SU-DHL-6 (cell line): Measurements from ENCODE around the gene SH2D4B.

Experiments used
- H2AFZ ChIP-seq: fragments of 200-600 bp; sonication (generic); 2 replicates; pipeline ENCODE4 v1.6.1; 2014; ENCODE audit warnings: low read depth, mild to moderate bottlenecking, moderate library complexity, mixed read lengths, antibody characterized with exemption, low read length; ENCODE audit not compliant: severe bottlenecking
- H3F3A ChIP-seq: fragments of 200-600 bp; shearing (Covaris generic); 2 replicates; pipeline ENCODE4 v1.6.0; 2016; ENCODE audit warnings: antibody characterized with exemption, mild to moderate bottlenecking; ENCODE audit not compliant: insufficient read depth
- H3K27ac ChIP-seq: fragments of 200-600 bp; sonication (generic); 2 replicates; pipeline ENCODE4 v1.5.1; 2016; ENCODE audit warnings: low read depth, mild to moderate bottlenecking, low read length, moderate library complexity, mixed read lengths
- H3K27me3 ChIP-seq: fragments of 200-600 bp; sonication (generic), shearing (Covaris generic); 2 replicates; pipeline ENCODE4 v1.6.0; 2014; ENCODE audit warnings: mild to moderate bottlenecking, low read length
- H3K36me3 ChIP-seq: fragments of 200-600 bp; sonication (generic); 2 replicates; pipeline ENCODE4 v1.6.1; 2014; ENCODE audit warnings: mild to moderate bottlenecking, low read length, mixed read lengths
- H3K4me2 ChIP-seq: fragments of 300-600, 200-600 bp; shearing (Covaris generic), sonication (generic); 2 replicates; pipeline ENCODE4 v1.6.0; 2014; ENCODE audit warnings: low read length, low read depth, mild to moderate bottlenecking; ENCODE audit not compliant: poor library complexity, severe bottlenecking
- H3K4me3 ChIP-seq: fragments of 200-600 bp; sonication (generic); 2 replicates; pipeline ENCODE4 v1.5.1; 2014; ENCODE audit warnings: antibody characterized with exemption, low read length, mild to moderate bottlenecking, mixed read lengths; ENCODE audit not compliant: insufficient read depth, poor library complexity, severe bottlenecking
- H3K79me2 ChIP-seq: fragments of 200-600 bp; sonication (generic); 2 replicates; pipeline ENCODE4 v1.6.1; 2014; ENCODE audit warnings: mild to moderate bottlenecking, low read length, moderate library complexity; ENCODE audit not compliant: insufficient read depth
- H3K9ac ChIP-seq: fragments of 200-600 bp; sonication (generic); 2 replicates; pipeline ENCODE4 v1.7.0; 2014; ENCODE audit warnings: mild to moderate bottlenecking, low read length
- H3K9me2 ChIP-seq: fragments of 200-600 bp; sonication (generic); replicated peaks from 2 replicates; pipeline ENCODE4 v1.6.1; 2014; ENCODE audit warnings: low read length; ENCODE audit not compliant: insufficient read depth
- H3K9me3 ChIP-seq: fragments of 200-600 bp; sonication (generic); 2 replicates; pipeline ENCODE4 v1.6.1; 2014; ENCODE audit warnings: low read length, mixed read lengths; ENCODE audit not compliant: insufficient read depth
- H4K20me1 ChIP-seq: fragments of 200-600 bp; sonication (generic); 2 replicates; pipeline ENCODE4 v1.6.1; 2014; ENCODE audit warnings: low read depth, mild to moderate bottlenecking, antibody characterized with exemption, low read length, moderate library complexity, mixed read lengths
- CTCF ChIP-seq: fragments of 200-600 bp; sonication (generic); IDR thresholded peaks from one replicate; pipeline ENCODE4 v1.5.1; 2017; ENCODE audit warnings: antibody characterized with exemption, mild to moderate bottlenecking, low read length, moderate library complexity; ENCODE audit not compliant: insufficient read depth, poor library complexity, severe bottlenecking
- EZH2phosphoT487 ChIP-seq: fragments of 200-600 bp; sonication (generic), shearing (Covaris generic); conservative IDR thresholded peaks from 2 replicates; pipeline ENCODE4 v1.6.1; 2018; ENCODE audit warnings: mild to moderate bottlenecking, antibody characterized with exemption, low read length, moderate library complexity, mixed read lengths

Gene SH2D4B

GRCh38 chr10:80633383-80633860 is 95.7 kb downstream of the SH2D4B start:
- Histone ChIP-seq H3F3A (no peaks in the 10 kb centered on the region), H3K4me2 (no peak overlapping the region), H3K79me2 (no peaks in the 10 kb centered on the region), H4K20me1 (no peaks in the 10 kb centered on the region), H2AFZ (no peak overlapping the region), H3K27ac (no peak overlapping the region), H3K9me3 (no peaks in the 10 kb centered on the region), H3K27me3 (no peaks in the 10 kb centered on the region), H3K9me2 (no peaks in the 10 kb centered on the region), H3K9ac (no peak overlapping the region), H3K4me3 (no peak overlapping the region), H3K36me3 (no peaks in the 10 kb centered on the region)
- TF ChIP-seq CTCF (no peak), EZH2phosphoT487 (no peak)

- TF ChIP-seq EZH2phosphoT487, result no peak
- TF ChIP-seq CTCF, result no peak
- Histone ChIP-seq H3K9me2 (no peaks in the 10 kb centered on the region), H3K27ac (no peak overlapping the region), H3K9ac (no peak overlapping the region), H3K27me3 (no peaks in the 10 kb centered on the region), H3K4me2 (no peak overlapping the region), H3K4me3 (no peak overlapping the region), H3K79me2 (no peaks in the 10 kb centered on the region), H3F3A (no peaks in the 10 kb centered on the region), H4K20me1 (no peaks in the 10 kb centered on the region), H2AFZ (no peak overlapping the region), H3K9me3 (no peaks in the 10 kb centered on the region), H3K36me3 (no peaks in the 10 kb centered on the region)
These were observed 96.2 kb downstream of the SH2D4B start for GRCh38 chr10:80633910-80634309.

- no peaks in the 10 kb centered on the region for H3K27me3 ChIP-seq
- H3F3A ChIP-seq, result no peaks in the 10 kb centered on the region
- H3K9ac ChIP-seq, result no peak overlapping the region
- H3K9me3 ChIP-seq, result no peaks in the 10 kb centered on the region
- H3K4me2 ChIP-seq, result no peak overlapping the region
- H3K27ac ChIP-seq, result no peak overlapping the region
- no peaks in the 10 kb centered on the region for H4K20me1 ChIP-seq
- no peaks in the 10 kb centered on the region for H3K9me2 ChIP-seq
- H2AFZ ChIP-seq, result no peak overlapping the region
- no peak overlapping the region for H3K4me3 ChIP-seq
- TF ChIP-seq EZH2phosphoT487 (no peak), CTCF (no peak)
- no peaks in the 10 kb centered on the region for H3K36me3 ChIP-seq
- H3K79me2 ChIP-seq, result no peaks in the 10 kb centered on the region
These were observed 105.0 kb downstream of the SH2D4B start for GRCh38 chr10:80642661-80643060.

GRCh38 chr10:80646366-80646765 is 108.7 kb downstream of the SH2D4B start:
- no peaks in the 10 kb centered on the region for H3K27me3 ChIP-seq
- TF ChIP-seq EZH2phosphoT487 (no peak), CTCF (no peak)
- no peak overlapping the region for H3K4me3 ChIP-seq
- no peaks in the 10 kb centered on the region for H3K79me2 ChIP-seq
- H3K9me2 ChIP-seq, result no peaks in the 10 kb centered on the region
- no peaks in the 10 kb centered on the region for H4K20me1 ChIP-seq
- H3F3A ChIP-seq, result no peaks in the 10 kb centered on the region
- no peak overlapping the region for H2AFZ ChIP-seq
- no peak overlapping the region for H3K9ac ChIP-seq
- no peak overlapping the region for H3K4me2 ChIP-seq
- H3K9me3 ChIP-seq, result no peaks in the 10 kb centered on the region
- no peaks in the 10 kb centered on the region for H3K36me3 ChIP-seq
- no peak overlapping the region for H3K27ac ChIP-seq
